Heart left ventricle (tissue), 16 donors: ENCODE data around the gene DPH1. TPM values are rescaled to one million over a fixed set of nuclear protein-coding genes. Genes with fewer than 3 reads are reported as not detected.

Experiments used
- ATAC-seq, 4 donors: fragments of 200-7000 bp; cut with Tn5 transposase; one replicate each; pipeline ENCODE4 v1.9.1; 2020 to 2022; ENCODE audit warnings: moderate library complexity in 4 of 4, mild to moderate bottlenecking in 3 of 4, moderate number of reproducible peaks in 1 of 4
- DNase-seq, 5 donors: peaks; one replicate each; pipeline ENCODE4 v3.0.0-alpha.2; 2020
- H3K27ac ChIP-seq, 12 donors: fragments of 200-600 bp; sonication (generic) in 4 of 12; one replicate each; pipeline versions ENCODE4 v1.5.0 to v1.8.0; 2016 to 2022; ENCODE audit warnings: mild to moderate bottlenecking in 2 of 12
- H3K27me3 ChIP-seq, 9 donors: fragments of 200-600 bp; sonication (generic) in 2 of 9; one replicate each; pipeline versions ENCODE4 v1.5.1 to v1.8.0; 2016 to 2022; ENCODE audit warnings: mild to moderate bottlenecking in 3 of 9
- H3K36me3 ChIP-seq, 9 donors: fragments of 200-600 bp; sonication (generic) in 2 of 9; one replicate each; pipeline versions ENCODE4 v1.5.0 to v1.8.0; 2018 to 2022; ENCODE audit warnings: mild to moderate bottlenecking in 2 of 9
- H3K4me1 ChIP-seq, 12 donors: fragments of 200-600 bp; sonication (generic) in 4 of 12; one replicate each; pipeline versions ENCODE4 v1.5.0 to v1.8.0; 2016 to 2022; ENCODE audit warnings: mild to moderate bottlenecking in 3 of 12
- H3K4me3 ChIP-seq, 12 donors: fragments of 200-600 bp; sonication (generic) in 4 of 12; one replicate each; pipeline versions ENCODE4 v1.5.0 to v1.8.0; 2017 to 2022; ENCODE audit warnings: mild to moderate bottlenecking in 9 of 12, moderate library complexity in 4 of 12
- H3K9me3 ChIP-seq, 12 donors: fragments of 200-600 bp; sonication (generic) in 4 of 12; one replicate each; pipeline versions ENCODE4 v1.5.0 to v1.8.0; 2016 to 2022; ENCODE audit warnings: mild to moderate bottlenecking in 1 of 12
- POLR2A ChIP-seq, 2 donors: fragments of 450-650 bp; IDR thresholded peaks; one replicate each; pipeline ENCODE4 v1.6.1; 2017; ENCODE audit warnings: antibody characterized with exemption in 2 of 2, mild to moderate bottlenecking in 2 of 2, moderate library complexity in 2 of 2
- WGBS, 4 donors: extraction: QIAGEN DNeasy Blood & Tissue Kit in 2 of 4; methylation state at CpG; one replicate each; pipeline versions ENCODE4 v1.1.5 to v1.1.7; 2013 to 2018; 5-methylcytosine and 5-hydroxymethylcytosine counted together
- intact Hi-C, 10 donors: fragments of 100-400 bp; cut with DNase I; formaldehyde crosslinking; loops; one replicate each; pipeline versions ENCODE4 v1.11.1 to v1.14.2; 2022
- polyA plus RNA-seq, 2 donors: library from polyadenylated mRNA; stranded (reverse); fragments of 200-250 nt; gene quantifications; one replicate each; pipeline ENCODE4 v1.2.3, GENCODE V29; 2013
- total RNA-seq, 9 donors: library from RNA; depleted of rRNA in 2 of 9; stranded (reverse); fragments of >200 nt in 2 of 9; fragmentation: NEBNext Ultra II Directional in 3 of 9; extraction: Animal tissue kit (Norgen Biotek cat#: 25700) in 3 of 9; gene quantifications; one replicate each; pipeline versions ENCODE4 v1.1.0 to v1.2.4, GENCODE V29; 2016 to 2023
- TF ChIP-seq, protein P1 (sequence below), 12 donors: fragments of 200-600 bp; sonication (generic) in 4 of 12; IDR thresholded peaks; one replicate each; pipeline versions ENCODE4 v1.5.0 to v1.8.0; 2018 to 2022; ENCODE audit warnings: antibody characterized with exemption in 12 of 12, mild to moderate bottlenecking in 5 of 12
- donor health status: ischemic (EF 13 %, LVEDD 7.1; RV severe dilation, severe dysfunction).
- donor health status: healthy with polysubstance abuse.
- donor health status: DM: no; HTN: yes; CAD: no.
- donor health status: DM: no; HTN: no; CAD: no.
- donor health status: ischemic (EF 25% LVEDD 6.9; RV normal size, moderate dysfunction).
- donor health status: ischemic (EF 25% LVEDD 5.7; RV mildly dilated, moderate dysfunction).
- donor health status: healthy.
- donor health status: DM: yes; HTN: yes; CAD: no.
- donor health status: ischemic (EF 35%, LVEDD 5.7; RV mildly dilated, moderate dysfunction).
- donor health status: nonischemic (EF 11% LVEDD 7.7; RV severe dilation, severe dysfunction).
- donor health status: DM: yes; HTN: yes; CAD: no.
- donor health status: PGD.
- donor health status: ischemic (EF 29% LVEDD 5.4; RV normal size, mild dysfunction).
- donor health status: nonischemic (EF 23%, LVEDD 6.1; RV moderate dilation, normal function).

DPH1 gene
- total and polyA plus RNA-seq, 11 donors: 14.0 to 38.1 (median 23.4) TPM

DNA sequence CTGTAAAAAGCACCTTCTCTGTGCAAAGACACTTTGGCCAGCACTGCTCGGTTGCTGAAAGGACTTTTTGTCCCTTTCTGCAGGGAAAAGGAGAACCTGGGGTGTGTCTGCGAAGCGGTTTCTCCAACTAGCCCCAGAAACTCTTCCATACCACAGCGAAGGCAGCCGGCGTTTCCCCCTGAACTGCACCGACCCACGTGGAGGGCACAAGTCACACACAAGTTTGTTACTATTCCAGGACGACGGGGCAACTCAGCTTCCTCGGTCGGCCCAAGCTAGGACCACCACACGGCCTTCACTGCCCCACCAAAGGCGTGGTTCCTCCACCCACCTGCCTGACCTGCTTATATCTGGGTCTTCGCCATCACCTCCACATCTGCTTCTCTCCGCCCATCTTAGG, 6.7 kb upstream of the DPH1 start:
- intact Hi-C loops: loop anchor here in 3 of 10 donors (5.0 to 10.0 kb wide), 4 partner anchors 51 to 368 kb away; partner anchors contain the start of gene WDR81 (in 1 of the 3)

DNA sequence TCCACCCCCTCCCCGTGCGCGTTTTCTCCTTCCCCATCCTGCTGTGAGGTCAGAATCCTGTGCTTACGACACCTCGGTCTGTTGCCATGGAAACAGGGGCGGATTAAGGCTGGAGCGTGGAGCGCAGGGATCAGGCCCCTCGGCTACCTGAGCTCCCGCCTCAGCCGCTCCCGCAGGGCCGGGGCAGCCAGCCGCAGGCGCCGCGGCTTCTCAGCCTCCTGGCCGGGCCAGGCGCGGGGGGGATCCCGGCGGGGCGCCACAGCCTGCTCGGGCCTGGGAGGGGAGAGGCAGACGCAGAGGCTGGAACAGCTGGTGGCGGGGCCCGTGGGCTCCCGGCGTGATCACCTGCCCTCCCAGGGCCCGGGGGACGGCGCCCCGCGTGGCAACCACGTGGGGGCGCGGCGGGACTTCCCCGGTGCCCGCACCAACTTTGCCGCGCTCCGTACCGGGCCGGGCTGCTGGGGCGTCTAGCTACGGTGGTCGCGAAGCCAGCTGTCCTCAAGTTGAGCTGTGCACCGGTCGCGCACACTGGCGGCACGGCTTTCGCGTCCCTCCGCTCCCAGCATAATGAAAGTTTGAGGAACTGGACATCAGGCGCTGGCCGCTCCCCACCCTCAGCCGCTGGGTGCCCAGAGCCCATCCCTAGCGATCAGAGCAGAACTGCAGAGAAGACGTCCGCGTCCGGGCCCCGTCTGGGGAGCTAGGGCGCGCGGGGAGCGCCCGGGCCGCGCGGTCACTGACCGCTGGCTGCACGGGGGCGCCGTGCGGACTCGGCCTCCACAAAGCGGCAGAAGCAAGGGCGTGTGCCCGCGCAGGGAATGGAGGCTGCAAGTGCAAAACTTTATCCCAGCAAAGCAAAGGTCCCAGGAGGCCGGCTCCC, 6.0 kb upstream of the DPH1 start:
- Histone ChIP-seq H3K27me3 (peaks cover 0 to 47% (median 0%) of the 10 kb centered on the region in 9 donors), H3K9me3 (no peaks in the 10 kb centered on the region), H3K4me3 (peak overlapping the region; percentile 35 to 85 (median 62)), H3K27ac (peak overlapping the region in 2 of 12 donors; percentile 79 to 88), H3K36me3 (no peaks in the 10 kb centered on the region), H3K4me1 (peaks cover 3 to 43% (median 26%) of the 10 kb centered on the region in 12 donors)
- ATAC-seq (peak in 2 of 4 donors; percentile 4 to 13), DNase-seq (peak in 1 of 5 donors; percentile 57)
- TF ChIP-seq, protein P1, sequence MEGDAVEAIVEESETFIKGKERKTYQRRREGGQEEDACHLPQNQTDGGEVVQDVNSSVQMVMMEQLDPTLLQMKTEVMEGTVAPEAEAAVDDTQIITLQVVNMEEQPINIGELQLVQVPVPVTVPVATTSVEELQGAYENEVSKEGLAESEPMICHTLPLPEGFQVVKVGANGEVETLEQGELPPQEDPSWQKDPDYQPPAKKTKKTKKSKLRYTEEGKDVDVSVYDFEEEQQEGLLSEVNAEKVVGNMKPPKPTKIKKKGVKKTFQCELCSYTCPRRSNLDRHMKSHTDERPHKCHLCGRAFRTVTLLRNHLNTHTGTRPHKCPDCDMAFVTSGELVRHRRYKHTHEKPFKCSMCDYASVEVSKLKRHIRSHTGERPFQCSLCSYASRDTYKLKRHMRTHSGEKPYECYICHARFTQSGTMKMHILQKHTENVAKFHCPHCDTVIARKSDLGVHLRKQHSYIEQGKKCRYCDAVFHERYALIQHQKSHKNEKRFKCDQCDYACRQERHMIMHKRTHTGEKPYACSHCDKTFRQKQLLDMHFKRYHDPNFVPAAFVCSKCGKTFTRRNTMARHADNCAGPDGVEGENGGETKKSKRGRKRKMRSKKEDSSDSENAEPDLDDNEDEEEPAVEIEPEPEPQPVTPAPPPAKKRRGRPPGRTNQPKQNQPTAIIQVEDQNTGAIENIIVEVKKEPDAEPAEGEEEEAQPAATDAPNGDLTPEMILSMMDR (IDR thresholded peaks at IDR 0.05): peak in 1 of 12 donors; percentile 2
- TF ChIP-seq POLR2A (IDR thresholded peaks at IDR 0.05): no peak
- whole genome bisulfite sequencing, 4 donors: 2 to 12% (median 4%) methylated on average over 27 to 85 of the region's 85 CpGs
- intact Hi-C loops: loop anchor here in 4 of 10 donors (2.0 to 10.0 kb wide), 5 partner anchors 52 to 369 kb away; partner anchors contain the start of gene WDR81 (in 1 of the 4)

More for the DNA sequence above, 6.7 kb upstream of the DPH1 start:
- ATAC-seq: no peak
- Histone ChIP-seq H3K4me1 (peaks cover 3 to 37% (median 26%) of the 10 kb centered on the region in 12 donors), H3K9me3 (no peaks in the 10 kb centered on the region), H3K36me3 (no peaks in the 10 kb centered on the region), H3K4me3 (peak overlapping the region in 1 of 12 donors; percentile 57), H3K27me3 (peaks cover 0 to 47% (median 0%) of the 10 kb centered on the region in 9 donors), H3K27ac (no peak overlapping the region)
- DNase-seq: no peak
- TF ChIP-seq, protein P1 (IDR thresholded peaks at IDR 0.05): no peak
- no peak for TF ChIP-seq POLR2A (IDR thresholded peaks at IDR 0.05)
- WGBS, 4 donors: 70 to 86% (median 74%) methylated on average over 16 of the region's 16 CpGs

DNA sequence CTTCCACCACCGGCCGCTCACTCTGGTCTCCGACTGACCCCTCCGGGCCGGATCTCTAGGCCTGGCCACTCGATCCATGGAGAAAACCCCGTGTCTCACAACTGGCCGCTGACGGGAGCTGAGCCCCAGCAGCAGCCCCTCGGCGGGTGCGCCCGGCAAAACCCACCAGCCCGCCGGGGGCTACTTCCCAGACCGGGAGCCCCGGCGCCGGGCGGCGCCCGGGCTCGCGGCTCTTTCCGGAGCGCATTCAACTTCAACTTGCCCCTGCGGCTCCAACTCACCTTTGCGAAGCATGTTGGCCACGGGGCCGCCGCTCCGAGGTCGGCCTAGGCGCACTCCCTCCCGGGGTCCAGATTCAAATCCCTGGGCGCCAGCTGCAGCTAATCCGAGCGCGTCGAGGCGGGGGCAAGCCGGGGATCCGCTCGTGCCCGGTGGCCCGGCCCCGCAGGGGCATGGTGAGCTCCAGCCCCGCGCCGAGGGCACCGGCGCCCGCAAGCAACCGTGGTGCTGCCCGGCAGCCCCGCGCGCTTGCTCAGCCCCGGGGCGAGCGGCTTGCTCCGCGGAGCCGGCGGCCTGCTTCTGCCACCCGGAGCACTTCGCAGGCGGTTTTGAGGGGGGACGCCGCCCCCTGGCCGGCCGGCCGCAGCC, 5.3 kb upstream of the DPH1 start:
- H3K27me3 ChIP-seq: peaks cover 0 to 50% (median 0%) of the 10 kb centered on the region in 9 donors
- ATAC-seq (peak in 1 of 4 donors; percentile 2), DNase-seq (no peak)
- 1 to 4% (median 1%) methylated on average over 28 to 73 of the region's 73 CpGs for WGBS, 4 donors
- peak overlapping the region; percentile 35 to 85 (median 62) for H3K4me3 ChIP-seq
- H3K4me1 ChIP-seq: peaks cover 3 to 46% (median 29%) of the 10 kb centered on the region in 12 donors
- H3K27ac ChIP-seq: peak overlapping the region in 5 of 12 donors; percentile 58 to 88 (median 76)
- H3K9me3 ChIP-seq: no peaks in the 10 kb centered on the region
- TF ChIP-seq, protein P1 (IDR thresholded peaks at IDR 0.05): no peak
- no peak for TF ChIP-seq POLR2A (IDR thresholded peaks at IDR 0.05)
- intact Hi-C loops: loop anchor here in 6 of 10 donors (1.0 to 10.0 kb wide), 9 partner anchors 52 to 372 kb away; partner anchors contain the start of gene WDR81 (in 1 of the 6)
- H3K36me3 ChIP-seq: no peaks in the 10 kb centered on the region
